ENCODE data around the gene GSX1.

Gene GSX1

GRCh38 chr13:27751953-27752532 is 40.2 kb upstream of the GSX1 start:
- H3K4me3 ChIP-seq (ENCODE audit: low read length) = no peak overlapping the region
- TF ChIP-seq CTCF (IDR thresholded peaks at IDR 0.05; ENCODE audit: low read depth, low read length, poor library complexity, severe bottlenecking) = no peak
- no peak for TF ChIP-seq EZH2phosphoT487 (IDR thresholded peaks at IDR 0.05; ENCODE audit: borderline replicate concordance, low read length)
- H3K9me3 ChIP-seq (ENCODE audit: control insufficient read depth, insufficient read depth, low read length) = peaks cover 7% of the 10 kb centered on the region; the same call in 1 of the 2 replicates
- H3K4me1 ChIP-seq (ENCODE audit: control insufficient read depth, low read length) = peaks cover 10% of the 10 kb centered on the region
- H3K9me2 ChIP-seq (replicated peaks; ENCODE audit: control insufficient read depth, low read length) = no peaks in the 10 kb centered on the region
- no peaks in the 10 kb centered on the region for H3K79me2 ChIP-seq (ENCODE audit: control insufficient read depth, low read length)
- peaks cover 11% of the 10 kb centered on the region for H3K27me3 ChIP-seq (ENCODE audit: control insufficient read depth, low read length)
- H4K20me1 ChIP-seq (ENCODE audit: control insufficient read depth, insufficient read depth, low read depth, low read length) = no peaks in the 10 kb centered on the region
- no peak overlapping the region for H3K27ac ChIP-seq (ENCODE audit: low read depth, low read length)
- no peak overlapping the region for H3K4me2 ChIP-seq (ENCODE audit: low read length)
- no peaks in the 10 kb centered on the region for H3F3A ChIP-seq (ENCODE audit: control insufficient read depth, insufficient read depth)
- H3K36me3 ChIP-seq (ENCODE audit: control insufficient read depth, low read length) = no peaks in the 10 kb centered on the region

GRCh38 chr13:27765650-27766049 is 26.6 kb upstream of the GSX1 start:
- Histone ChIP-seq H4K20me1 (ENCODE audit: control insufficient read depth, insufficient read depth, low read depth, low read length) (no peaks in the 10 kb centered on the region), H3K4me2 (ENCODE audit: low read length) (no peak overlapping the region), H3K36me3 (ENCODE audit: control insufficient read depth, low read length) (no peaks in the 10 kb centered on the region), H3K27me3 (ENCODE audit: control insufficient read depth, low read length) (peaks cover 8% of the 10 kb centered on the region; the same call in 1 of the 2 replicates), H3K9me2 (replicated peaks; ENCODE audit: control insufficient read depth, low read length) (no peaks in the 10 kb centered on the region), H3K4me3 (ENCODE audit: low read length) (no peak overlapping the region), H3K4me1 (ENCODE audit: control insufficient read depth, low read length) (no peaks in the 10 kb centered on the region), H3K27ac (ENCODE audit: low read depth, low read length) (no peak overlapping the region), H3K9me3 (ENCODE audit: control insufficient read depth, insufficient read depth, low read length) (no peaks in the 10 kb centered on the region), H3F3A (ENCODE audit: control insufficient read depth, insufficient read depth) (no peaks in the 10 kb centered on the region), H3K79me2 (ENCODE audit: control insufficient read depth, low read length) (no peaks in the 10 kb centered on the region)
- TF ChIP-seq CTCF (IDR thresholded peaks at IDR 0.05; ENCODE audit: low read depth, low read length, poor library complexity, severe bottlenecking) (no peak), EZH2phosphoT487 (IDR thresholded peaks at IDR 0.05; ENCODE audit: borderline replicate concordance, low read length) (no peak)

GRCh38 chr13:27770809-27771208 is 21.5 kb upstream of the GSX1 start:
- no peaks in the 10 kb centered on the region for H3K36me3 ChIP-seq (ENCODE audit: control insufficient read depth, low read length)
- peak; percentile 68 for TF ChIP-seq CTCF (IDR thresholded peaks at IDR 0.05; ENCODE audit: low read depth, low read length, poor library complexity, severe bottlenecking)
- TF ChIP-seq EZH2phosphoT487 (IDR thresholded peaks at IDR 0.05; ENCODE audit: borderline replicate concordance, low read length) = no peak
- no peaks in the 10 kb centered on the region for H3K79me2 ChIP-seq (ENCODE audit: control insufficient read depth, low read length)
- H3K9me2 ChIP-seq (replicated peaks; ENCODE audit: control insufficient read depth, low read length) = no peaks in the 10 kb centered on the region
- no peaks in the 10 kb centered on the region for H3F3A ChIP-seq (ENCODE audit: control insufficient read depth, insufficient read depth)
- H3K9me3 ChIP-seq (ENCODE audit: control insufficient read depth, insufficient read depth, low read length) = no peaks in the 10 kb centered on the region
- no peaks in the 10 kb centered on the region for H4K20me1 ChIP-seq (ENCODE audit: control insufficient read depth, insufficient read depth, low read depth, low read length)
- H3K4me3 ChIP-seq (ENCODE audit: low read length) = no peak overlapping the region
- H3K27ac ChIP-seq (ENCODE audit: low read depth, low read length) = no peak overlapping the region
- H3K4me1 ChIP-seq (ENCODE audit: control insufficient read depth, low read length) = peaks cover 15% of the 10 kb centered on the region
- no peak overlapping the region for H3K4me2 ChIP-seq (ENCODE audit: low read length)
- peaks cover 14% of the 10 kb centered on the region; the same call in 1 of the 2 replicates for H3K27me3 ChIP-seq (ENCODE audit: control insufficient read depth, low read length)

Data from DOHH2 (cell line).